K562 (cell line): Measurements from ENCODE around the gene PLEKHM3. TPM values are rescaled to one million over a fixed set of nuclear protein-coding genes. Genes with fewer than 3 reads are reported as not detected.

Experiments used
- ATF1 ChIP-seq, 2 experiments: fragments of 450-650 bp in 1 of 2; IDR thresholded peaks; 2 replicates each; pipeline ENCODE4 v1.6.1; 2016; ENCODE audit warnings: missing compliant biosample characterization in 1 of 2, missing genetic modification characterization in 1 of 2
- BMI1 ChIP-seq: fragments of 150-350 bp; IDR thresholded peaks from 2 replicates; pipeline ENCODE4 v1.6.1; 2014; ENCODE audit warnings: low read length
- ELK3 ChIP-seq: fragments of 450-650 bp; formaldehyde crosslinking; IDR thresholded peaks from 2 replicates; pipeline ENCODE4 v1.4.0; 2020; ENCODE audit warnings: mild to moderate bottlenecking
- ESRRB ChIP-seq: fragments of 250-450 bp; sonication (Bioruptor Pico); IDR thresholded peaks from 2 replicates; pipeline ENCODE4 v1.5.0; 2020; ENCODE audit warnings: mild to moderate bottlenecking, moderate library complexity, borderline replicate concordance
- FOXP1 ChIP-seq: sonication (generic); formaldehyde crosslinking; IDR thresholded peaks from 2 replicates; pipeline ENCODE4 v1.8.0; 2022; ENCODE audit warnings: mild to moderate bottlenecking, missing genetic modification reagents
- JUNB ChIP-seq: fragments of 450-650 bp; formaldehyde crosslinking; conservative IDR thresholded peaks from 2 replicates; pipeline ENCODE4 v1.4.0; 2020; ENCODE audit warnings: mild to moderate bottlenecking
- KLF16 ChIP-seq: IDR thresholded peaks from 2 replicates; pipeline ENCODE4 v1.6.1; 2016; ENCODE audit warnings: antibody characterized with exemption
- NCOA6 ChIP-seq: fragments of 450-650 bp; IDR thresholded peaks from 2 replicates; pipeline ENCODE4 v1.6.1; 2017; ENCODE audit warnings: mild to moderate bottlenecking
- NFE2L1 ChIP-seq: fragments of 450-650 bp; IDR thresholded peaks from 2 replicates; pipeline ENCODE4 v1.6.1; 2016; ENCODE audit warnings: missing genetic modification characterization, low read depth, mild to moderate bottlenecking, missing compliant biosample characterization, moderate library complexity, borderline replicate concordance
- NFIC ChIP-seq: fragments of 450-650 bp; IDR thresholded peaks from 2 replicates; pipeline ENCODE4 v1.6.1; 2017; ENCODE audit warnings: mild to moderate bottlenecking, inconsistent platforms
- PBX2 ChIP-seq, 2 experiments: IDR thresholded peaks in 1 of 2; conservative IDR thresholded peaks in 1 of 2; 2 replicates each; pipeline ENCODE4 v1.6.1; 2016; ENCODE audit warnings: low read depth in 2 of 2, mild to moderate bottlenecking in 1 of 2, missing compliant biosample characterization in 1 of 2, missing genetic modification characterization in 1 of 2, moderate library complexity in 1 of 2
- PHB2 ChIP-seq: fragments of 450-650 bp; IDR thresholded peaks from 2 replicates; pipeline ENCODE4 v1.6.1; 2017; ENCODE audit warnings: low read depth
- RBBP5 ChIP-seq: fragments of 200-600 bp; sonication (generic); IDR thresholded peaks from 2 replicates; pipeline ENCODE4 v1.6.1; 2012; ENCODE audit warnings: borderline replicate concordance, mild to moderate bottlenecking, low read length, control low read depth, inconsistent platforms; ENCODE audit not compliant: insufficient read depth, poor library complexity, severe bottlenecking
- TEAD4 ChIP-seq, 2 experiments: sonication (generic) in 1 of 2; formaldehyde crosslinking in 1 of 2; IDR thresholded peaks; 2 replicates each; pipeline versions ENCODE4 v1.6.1 to v1.8.0; 2012 to 2022; ENCODE audit warnings: borderline replicate concordance in 1 of 2, inconsistent platforms in 1 of 2, low read length in 1 of 2, mild to moderate bottlenecking in 1 of 2, missing genetic modification reagents in 1 of 2
- ZNF23 ChIP-seq: fragments of 250-450 bp; sonication (Bioruptor Pico); IDR thresholded peaks from 2 replicates; pipeline ENCODE4 v1.4.0; 2020; ENCODE audit warnings: mild to moderate bottlenecking
- polyA plus RNA-seq, 8 experiments: library from polyadenylated mRNA; depleted of rRNA in 4 of 8; stranded (reverse) in 5 of 8; unstranded in 3 of 8; fragments of >200 nt; fragmentation: Nextera tagmentation in 2 of 8; fragmentation: Illumina TruSeq in 1 of 8; extraction: Ambion mirVana in 2 of 8; extraction: Trizol in 1 of 8; gene quantifications; 2 replicates each; pipeline versions ENCODE4 v1.2.1 to v1.2.3, GENCODE V29; 2011 to 2014; ENCODE audit warnings: inconsistent platforms in 1 of 8, missing spikeins in 1 of 8
- total RNA-seq, 7 experiments: library from RNA; depleted of rRNA in 6 of 7; stranded (reverse); fragments of >200 nt in 6 of 7; fragmentation: Illumina TruSeq in 2 of 7; extraction: Trizol in 2 of 7; gene quantifications; 2 replicates each; pipeline versions ENCODE4 v1.2.1 to v1.2.3, GENCODE V29; 2011 to 2021; ENCODE audit warnings: low replicate concordance in 1 of 7
- TF ChIP-seq, protein P1 (sequence below): fragments of 150-350 bp; IDR thresholded peaks from 2 replicates; pipeline ENCODE4 v1.6.1; 2014; ENCODE audit warnings: low read depth, mild to moderate bottlenecking, low read length, borderline replicate concordance
- TF ChIP-seq, protein P2 (sequence below), 2 experiments: IDR thresholded peaks; 2 replicates each; pipeline ENCODE4 v1.6.1; 2011; ENCODE audit warnings: borderline replicate concordance in 1 of 2, control low read depth in 1 of 2, low read depth in 1 of 2, low read length in 1 of 2, mild to moderate bottlenecking in 1 of 2, mixed read lengths in 1 of 2, moderate library complexity in 1 of 2; ENCODE audit not compliant: insufficient read depth in 1 of 2, insufficient read length in 1 of 2, poor library complexity in 1 of 2, severe bottlenecking in 1 of 2; ENCODE audit errors: extremely low read depth in 1 of 2

The PLEKHM3 gene
- total and polyA plus RNA-seq, 9 of the 15 experiments (the other 6 are each of a cell fraction or from before 2014, with no cell fraction given): 0.24 to 1.6 (median 1.0) TPM

DNA sequence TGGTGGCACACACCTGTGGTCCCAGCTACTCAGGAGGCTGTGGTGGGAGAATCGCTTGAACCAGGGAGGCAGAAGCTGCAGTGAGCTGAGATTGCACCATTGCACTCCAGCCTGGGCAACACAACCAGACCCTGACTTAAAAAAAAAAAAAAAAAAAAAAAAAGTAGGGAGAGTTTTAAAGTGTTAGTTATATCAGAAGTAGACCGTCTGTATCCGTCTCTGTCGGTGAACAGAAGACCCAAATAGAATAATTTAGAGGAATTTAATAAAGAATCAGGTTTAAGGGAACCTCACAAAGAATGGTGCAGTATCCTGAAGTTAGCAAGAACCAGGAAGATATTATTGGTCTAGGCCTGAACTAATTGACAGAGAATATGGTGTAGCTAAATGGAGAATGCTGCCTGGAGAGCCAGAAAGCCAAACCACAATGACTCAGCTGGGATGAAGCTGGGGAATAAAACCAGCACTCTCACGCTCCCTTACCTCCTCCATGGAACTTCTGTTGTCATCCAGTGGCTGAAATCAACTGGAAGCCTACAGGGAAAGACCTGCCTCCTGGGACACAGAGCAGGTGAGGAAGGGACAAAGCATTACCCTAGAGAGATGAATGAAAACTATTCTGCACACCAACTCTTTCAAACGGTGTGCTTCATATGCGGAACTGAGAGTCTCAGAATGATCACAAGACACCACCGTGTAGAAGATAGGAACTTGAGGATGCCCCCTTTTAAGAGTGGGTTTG, 39.1 kb upstream of the PLEKHM3 start (continued):
- TF ChIP-seq RBBP5 (no peak), BMI1 (no peak), ELK3 (no peak), FOXP1 (no peak), PHB2 (no peak), NFE2L1 (tag) (0 out of 2 replicates have a peak, but pooled peaks have one; percentile 9), TEAD4 (IDR thresholded peaks at IDR 0.05; ENCODE audit: low read length) (peak; percentile 37; the same call in 1 of the 2 replicates), TEAD4 (CRISPR knock-in tag; IDR thresholded peaks at IDR 0.05; ENCODE audit: borderline replicate concordance) (no peak), ATF1 (CRISPR knock-in tag; IDR thresholded peaks at IDR 0.05) (no peak), ATF1 (tag; IDR thresholded peaks at IDR 0.05) (no peak), NFIC (peak; percentile 79), PBX2 (CRISPR knock-in tag; IDR thresholded peaks at IDR 0.05; ENCODE audit: low read depth) (no peak), PBX2 (tag; conservative IDR thresholded peaks at IDR 0.05; ENCODE audit: low read depth) (no peak), JUNB (CRISPR knock-in tag) (no peak), ESRRB (CRISPR knock-in tag) (no peak), NCOA6 (no peak), ZNF23 (CRISPR knock-in tag) (no peak), KLF16 (no peak)
- TF ChIP-seq, protein P1, sequence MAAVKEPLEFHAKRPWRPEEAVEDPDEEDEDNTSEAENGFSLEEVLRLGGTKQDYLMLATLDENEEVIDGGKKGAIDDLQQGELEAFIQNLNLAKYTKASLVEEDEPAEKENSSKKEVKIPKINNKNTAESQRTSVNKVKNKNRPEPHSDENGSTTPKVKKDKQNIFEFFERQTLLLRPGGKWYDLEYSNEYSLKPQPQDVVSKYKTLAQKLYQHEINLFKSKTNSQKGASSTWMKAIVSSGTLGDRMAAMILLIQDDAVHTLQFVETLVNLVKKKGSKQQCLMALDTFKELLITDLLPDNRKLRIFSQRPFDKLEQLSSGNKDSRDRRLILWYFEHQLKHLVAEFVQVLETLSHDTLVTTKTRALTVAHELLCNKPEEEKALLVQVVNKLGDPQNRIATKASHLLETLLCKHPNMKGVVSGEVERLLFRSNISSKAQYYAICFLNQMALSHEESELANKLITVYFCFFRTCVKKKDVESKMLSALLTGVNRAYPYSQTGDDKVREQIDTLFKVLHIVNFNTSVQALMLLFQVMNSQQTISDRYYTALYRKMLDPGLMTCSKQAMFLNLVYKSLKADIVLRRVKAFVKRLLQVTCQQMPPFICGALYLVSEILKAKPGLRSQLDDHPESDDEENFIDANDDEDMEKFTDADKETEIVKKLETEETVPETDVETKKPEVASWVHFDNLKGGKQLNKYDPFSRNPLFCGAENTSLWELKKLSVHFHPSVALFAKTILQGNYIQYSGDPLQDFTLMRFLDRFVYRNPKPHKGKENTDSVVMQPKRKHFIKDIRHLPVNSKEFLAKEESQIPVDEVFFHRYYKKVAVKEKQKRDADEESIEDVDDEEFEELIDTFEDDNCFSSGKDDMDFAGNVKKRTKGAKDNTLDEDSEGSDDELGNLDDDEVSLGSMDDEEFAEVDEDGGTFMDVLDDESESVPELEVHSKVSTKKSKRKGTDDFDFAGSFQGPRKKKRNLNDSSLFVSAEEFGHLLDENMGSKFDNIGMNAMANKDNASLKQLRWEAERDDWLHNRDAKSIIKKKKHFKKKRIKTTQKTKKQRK: no peak
- TF ChIP-seq, protein P2, sequence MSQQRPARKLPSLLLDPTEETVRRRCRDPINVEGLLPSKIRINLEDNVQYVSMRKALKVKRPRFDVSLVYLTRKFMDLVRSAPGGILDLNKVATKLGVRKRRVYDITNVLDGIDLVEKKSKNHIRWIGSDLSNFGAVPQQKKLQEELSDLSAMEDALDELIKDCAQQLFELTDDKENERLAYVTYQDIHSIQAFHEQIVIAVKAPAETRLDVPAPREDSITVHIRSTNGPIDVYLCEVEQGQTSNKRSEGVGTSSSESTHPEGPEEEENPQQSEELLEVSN (IDR thresholded peaks at IDR 0.05; ENCODE audit: borderline replicate concordance in 1 of 2, extremely low read depth in 1 of 2, insufficient read depth in 1 of 2, insufficient read length in 1 of 2, low read depth in 1 of 2, low read length in 1 of 2, poor library complexity in 1 of 2, severe bottlenecking in 1 of 2): no peak
